GM21381 (cell line): ENCODE data around the gene DIS3L2.

Experiments
- ATAC-seq: cut with Tn5 transposase; IDR thresholded peaks from one replicate; pipeline ENCODE4 v1.9.1; 2021; ENCODE audit warnings: mild to moderate bottlenecking, moderate library complexity; ENCODE audit not compliant: unreplicated experiment

Gene DIS3L2

GRCh38 chr2:232250246-232251175, 289.0 kb downstream of the DIS3L2 start:
- no peak for ATAC-seq

DNA sequence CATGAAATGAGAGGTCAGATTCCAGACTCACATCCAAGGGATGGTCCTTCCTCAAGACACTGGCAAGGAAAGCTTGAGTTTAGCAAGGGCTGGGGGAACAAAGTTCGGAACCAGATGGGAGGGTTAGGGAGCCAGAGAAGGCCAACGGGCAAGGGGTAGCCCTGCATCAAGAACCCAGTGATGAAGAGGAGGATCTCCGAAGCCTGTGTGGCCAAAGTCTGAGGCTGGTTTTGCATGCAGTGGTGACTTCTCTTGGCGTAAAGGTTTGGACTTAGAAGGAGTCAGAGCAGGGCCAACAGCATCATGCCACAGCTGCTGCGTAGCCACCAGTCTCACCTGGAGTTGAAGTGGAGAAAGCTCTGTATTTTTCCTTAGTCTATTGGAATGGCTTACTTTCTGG, 293.5 kb downstream of the DIS3L2 start:
- no peak for ATAC-seq

- no peak for ATAC-seq
Measured at GRCh38 chr2:232260075-232260474, 298.6 kb downstream of the DIS3L2 start.

DNA sequence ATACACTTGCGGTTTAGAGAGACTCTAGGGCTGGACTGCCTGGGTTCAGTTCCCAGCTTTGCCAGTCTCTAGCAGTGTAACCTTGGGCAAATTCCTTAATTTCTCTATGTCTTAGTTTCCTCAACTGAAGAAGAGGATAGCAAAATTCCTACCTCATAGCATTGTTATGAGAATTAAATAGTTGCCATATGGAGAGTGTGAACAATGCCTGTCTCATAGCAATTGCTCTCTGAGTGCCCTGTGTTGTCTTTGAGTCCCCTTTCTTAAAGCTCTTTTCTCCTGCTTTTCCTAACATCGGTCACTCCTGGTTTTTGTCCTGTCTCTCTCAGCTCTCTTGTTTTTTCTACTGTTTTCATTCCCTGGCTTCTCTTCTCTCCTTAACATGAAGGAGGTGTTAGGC, 300.3 kb downstream of the DIS3L2 start:
- ATAC-seq = no peak

GRCh38 chr2:232263295-232263694, 301.8 kb downstream of the DIS3L2 start:
- no peak for ATAC-seq

DNA sequence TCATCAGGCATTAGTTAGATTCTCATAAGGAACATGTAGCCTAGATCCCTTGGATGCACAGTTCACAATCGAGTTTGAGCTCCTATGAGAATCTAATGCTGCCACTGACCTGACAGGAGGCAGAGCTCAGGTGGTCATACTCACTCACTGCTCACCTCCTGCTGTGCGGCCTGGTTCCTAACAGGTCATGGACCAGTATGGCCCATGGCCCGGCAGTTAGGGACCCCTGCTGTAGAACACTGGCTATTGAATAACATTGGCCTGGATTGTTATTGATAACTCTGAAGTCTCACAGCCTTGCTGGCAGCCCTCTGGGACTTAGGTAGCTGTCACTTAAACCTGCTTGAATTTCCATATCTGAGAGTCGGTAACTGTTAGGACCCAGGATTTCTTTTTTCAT, 302.6 kb downstream of the DIS3L2 start:
- no peak for ATAC-seq

DNA sequence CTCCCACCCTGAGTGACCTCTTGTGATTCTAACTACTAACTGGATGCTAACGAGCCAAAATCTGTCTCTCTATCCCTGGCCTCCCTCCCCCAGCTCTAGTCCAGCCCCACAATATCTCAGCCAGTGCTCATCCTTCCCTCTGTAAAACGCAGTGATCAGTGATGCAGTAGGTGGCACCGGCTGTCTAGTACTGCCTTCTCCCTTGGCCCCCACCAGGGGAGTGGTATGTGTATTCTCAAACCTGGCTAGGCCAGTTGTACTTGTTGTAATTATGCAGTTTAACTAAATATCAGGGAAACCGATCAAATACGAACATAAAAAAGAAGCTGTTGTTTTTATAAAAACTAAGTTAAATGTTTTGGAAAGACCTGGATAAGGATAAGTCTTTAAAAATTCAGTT, 303.8 kb downstream of the DIS3L2 start:
- ATAC-seq = no peak

DNA sequence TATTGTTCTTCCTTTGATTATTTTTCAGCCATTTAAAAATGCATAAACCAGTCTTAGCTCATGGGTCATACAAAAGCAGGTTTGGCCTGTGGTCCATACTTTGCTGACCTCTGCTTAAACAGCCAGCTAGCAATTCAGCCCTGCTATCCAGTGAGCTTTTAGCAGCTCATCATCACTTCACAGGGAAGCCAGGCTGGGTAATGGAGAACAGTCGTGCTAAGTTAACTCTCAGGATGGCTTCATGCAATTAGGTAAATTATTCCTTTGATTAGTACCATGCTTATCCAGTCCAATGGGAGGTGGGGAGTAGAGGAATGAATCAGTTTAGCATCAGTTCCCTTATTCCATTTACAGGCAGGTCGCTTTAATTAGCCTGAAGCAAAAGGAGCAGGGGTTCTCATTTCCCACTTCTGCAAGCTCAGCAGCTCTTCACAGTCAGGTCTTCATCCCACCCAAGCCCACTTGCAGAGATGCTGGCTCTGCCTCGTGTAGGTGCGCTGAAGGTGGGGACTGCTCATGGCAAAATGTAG, 307.2 kb downstream of the DIS3L2 start:
- ATAC-seq = no peak

- ATAC-seq = no peak
Measured at GRCh38 chr2:232269867-232270266, 308.4 kb downstream of the DIS3L2 start.

- no peak for ATAC-seq
Measured at GRCh38 chr2:232273903-232274643, 312.6 kb downstream of the DIS3L2 start.

GRCh38 chr2:232275670-232276069, 314.2 kb downstream of the DIS3L2 start:
- no peak for ATAC-seq

DNA sequence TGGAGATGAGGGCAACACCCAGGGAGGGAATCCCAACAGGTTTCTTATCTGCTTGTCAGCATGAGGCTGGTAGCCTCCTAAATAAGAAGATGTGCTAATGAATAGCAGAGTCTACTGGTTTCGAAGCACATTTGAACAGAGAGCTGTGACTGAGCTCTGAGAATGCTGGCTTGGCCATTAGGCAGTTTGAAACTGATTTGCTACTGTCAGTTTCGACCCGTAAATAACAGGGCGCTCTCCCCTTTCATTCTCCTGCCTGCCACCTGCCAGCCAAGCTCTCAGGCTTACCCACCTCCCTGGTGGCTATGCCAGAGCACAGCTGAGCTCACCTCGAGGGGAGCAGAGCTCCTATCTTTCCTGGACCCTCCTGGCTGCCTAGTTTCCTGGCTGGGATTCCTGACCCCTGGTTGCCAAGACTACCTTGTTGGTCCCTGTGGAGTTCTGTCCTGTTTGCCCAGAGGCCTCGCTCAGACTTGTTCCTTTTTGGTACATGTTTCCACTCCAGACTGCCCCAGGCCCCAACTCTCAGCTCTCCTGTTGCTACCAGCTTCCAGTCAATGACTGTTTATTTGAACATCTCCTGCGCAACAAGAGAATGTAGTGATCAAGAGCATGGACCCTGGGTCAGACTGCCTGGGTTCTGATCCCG, 314.7 kb downstream of the DIS3L2 start:
- no peak for ATAC-seq

GRCh38 chr2:232276733-232277313, 315.3 kb downstream of the DIS3L2 start:
- no peak for ATAC-seq

DNA sequence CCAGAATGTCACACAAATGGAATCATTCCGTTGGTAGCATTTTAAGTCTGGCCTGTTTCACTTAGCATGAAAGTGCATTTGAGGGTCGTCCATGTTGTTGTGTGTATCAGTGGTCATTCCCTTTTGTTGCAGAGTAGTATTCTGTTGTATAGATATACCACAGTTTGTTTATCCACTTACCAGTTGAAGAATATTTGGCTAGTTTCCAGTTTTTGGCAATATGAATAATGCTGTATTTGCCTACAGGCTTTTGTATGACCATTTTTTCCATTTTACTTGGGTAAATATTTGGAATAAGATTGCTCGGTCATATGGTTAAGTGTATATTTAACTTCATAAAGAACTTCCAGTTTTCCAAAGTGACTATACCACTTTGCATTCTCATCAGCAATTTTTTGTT, 317.0 kb downstream of the DIS3L2 start:
- ATAC-seq = no peak

GRCh38 chr2:232280341-232280740, 318.8 kb downstream of the DIS3L2 start:
- no peak for ATAC-seq

DNA sequence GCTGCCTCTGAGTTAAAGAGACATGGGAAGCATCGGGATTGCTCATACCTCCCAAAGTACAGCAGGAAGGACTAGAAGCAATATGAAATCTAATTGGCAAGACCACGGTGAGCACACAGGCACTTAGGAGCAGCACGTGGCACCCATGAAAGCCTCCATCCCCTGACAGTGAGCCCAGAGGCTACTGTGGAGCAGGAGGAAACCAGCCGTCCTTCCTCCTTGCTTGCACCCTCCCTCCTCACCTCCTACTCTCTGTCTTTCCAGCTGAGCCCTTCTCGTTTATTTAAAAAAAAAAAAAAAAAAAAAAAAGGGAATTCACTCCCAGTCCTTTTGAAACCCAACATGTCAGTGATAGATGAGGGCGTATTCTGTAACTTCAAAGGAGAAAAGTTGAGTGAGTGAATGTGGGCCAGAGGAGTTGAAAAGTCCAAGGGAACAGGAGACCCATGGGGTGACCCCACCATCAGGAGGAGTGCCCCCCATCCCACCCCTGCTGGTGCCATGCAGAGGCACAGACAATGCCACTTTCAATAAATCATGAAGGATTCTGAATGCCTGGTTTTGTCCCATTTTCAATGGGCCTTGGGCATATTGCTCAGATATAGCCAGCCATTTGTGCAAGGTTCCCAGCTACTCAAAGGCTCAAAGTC, 320.5 kb downstream of the DIS3L2 start:
- ATAC-seq = no peak

DNA sequence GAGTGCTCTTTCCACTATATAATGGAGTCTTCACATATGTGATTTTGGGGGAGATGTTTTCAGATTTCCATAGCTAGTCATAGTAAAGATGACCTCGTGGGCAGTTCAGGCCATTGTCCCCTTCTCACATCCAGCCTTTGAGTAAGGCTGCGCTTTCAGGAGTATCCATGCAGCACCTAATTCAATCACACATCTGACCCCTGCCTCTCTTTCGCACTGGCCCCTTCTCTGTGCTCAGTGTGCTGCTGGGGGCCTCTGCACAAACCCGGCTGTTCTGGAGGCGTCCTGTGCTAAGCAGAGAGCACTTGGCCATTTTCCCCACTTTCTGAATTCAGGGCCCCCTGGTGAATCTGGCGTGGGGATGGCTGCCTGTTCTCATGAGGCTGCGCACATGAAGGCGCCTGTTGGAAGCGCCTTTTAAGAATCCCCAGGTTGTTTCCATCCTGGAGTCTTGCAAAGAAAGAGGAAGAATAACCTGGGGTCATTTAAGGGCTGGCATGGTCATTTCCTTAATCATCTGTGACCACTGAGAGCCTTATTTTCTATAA, 321.1 kb downstream of the DIS3L2 start:
- no peak for ATAC-seq

DNA sequence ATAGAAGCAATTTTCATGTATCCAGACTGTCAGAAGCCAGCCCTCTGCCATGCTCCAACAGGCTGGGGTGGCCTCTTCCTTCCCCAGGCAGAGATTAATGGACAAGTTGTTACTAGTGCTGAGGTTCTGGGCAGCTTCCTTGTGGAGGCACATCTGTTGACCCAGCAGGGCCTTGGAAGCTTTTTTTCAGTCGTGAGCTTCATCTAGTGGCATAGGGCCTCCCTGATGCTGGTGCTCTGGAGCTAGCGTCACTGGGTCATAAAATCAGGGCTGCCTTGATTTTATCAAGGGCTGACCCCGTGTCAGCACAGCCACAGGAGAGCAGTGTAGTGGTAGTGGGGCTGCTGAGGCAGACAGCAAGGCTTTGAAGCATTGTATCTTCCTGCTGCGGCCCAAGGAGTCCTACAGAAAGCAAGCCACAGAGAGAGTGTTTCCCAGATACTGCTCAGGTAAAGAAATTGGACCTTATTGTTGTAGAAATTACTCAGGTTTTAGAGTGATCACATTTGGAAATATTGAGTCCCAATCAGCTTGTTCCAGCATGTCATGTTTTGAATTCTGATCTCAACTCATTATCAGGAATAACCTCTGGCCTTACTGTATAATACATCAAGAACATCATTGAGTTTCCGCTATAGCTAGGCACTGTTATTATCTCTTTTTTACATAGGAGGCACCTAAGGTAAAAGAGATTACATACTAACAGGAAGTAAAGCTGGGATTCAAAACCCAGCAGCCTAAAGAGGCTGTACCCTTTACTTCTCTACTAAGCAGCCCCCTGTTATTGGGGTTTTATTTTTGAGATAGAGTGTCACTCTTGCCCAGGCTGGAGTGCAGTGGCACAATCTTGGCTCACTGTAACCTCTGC, 324.7 kb downstream of the DIS3L2 start:
- ATAC-seq = no peak

DNA sequence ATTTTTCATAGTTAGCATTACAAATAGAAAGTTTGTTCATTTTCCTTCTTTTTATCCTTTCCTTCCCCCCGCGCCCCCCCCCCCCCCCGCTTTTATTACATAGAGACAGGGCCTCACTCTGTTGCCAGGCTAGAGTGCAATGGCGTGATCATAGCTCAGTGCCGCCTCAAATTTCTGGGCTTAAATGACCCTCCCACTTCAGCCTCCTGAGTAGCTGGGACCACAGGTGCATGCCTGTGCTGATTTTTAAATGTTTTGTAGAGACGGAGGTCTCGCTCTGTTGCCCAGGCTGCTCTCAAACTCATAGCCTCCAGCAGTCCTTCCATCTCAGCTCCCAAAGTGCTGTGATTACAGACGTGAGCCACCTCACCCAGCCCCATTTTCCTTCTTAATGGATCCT, 325.8 kb downstream of the DIS3L2 start:
- no peak for ATAC-seq
